ENCODE data around the gene OPN5. TPM values are rescaled to one million over a fixed set of nuclear protein-coding genes. Genes with fewer than 3 reads are reported as not detected.

The OPN5 gene
- total RNA-seq, 1 experiment from 2014 or later = not detected

DNA sequence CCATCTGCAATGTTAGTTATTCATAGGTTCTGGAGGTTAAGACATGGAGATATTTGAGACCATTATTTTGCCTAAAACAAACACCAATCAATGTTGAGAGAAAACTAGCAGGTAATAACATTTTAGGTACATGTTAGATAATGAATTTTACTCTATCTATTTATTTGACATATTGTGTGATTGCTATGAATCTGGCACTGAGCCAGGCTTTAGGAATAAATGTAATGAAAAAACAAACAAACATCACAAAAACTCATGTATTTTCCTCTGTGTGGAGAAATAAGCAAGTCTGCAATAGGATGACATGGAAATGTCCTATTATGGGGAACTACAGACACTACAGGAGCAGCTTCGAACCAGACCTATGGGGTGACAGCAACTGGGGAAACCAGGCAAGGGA, 57.8 kb downstream of the OPN5 start:
- Histone ChIP-seq H3K27ac (ENCODE audit: low read depth, low read length, poor library complexity, severe bottlenecking) (no peak overlapping the region), H3K4me1 (ENCODE audit: insufficient read depth, low read length, poor library complexity, severe bottlenecking) (no peaks in the 10 kb centered on the region), H3K9me3 (ENCODE audit: low read depth, low read length, poor library complexity, severe bottlenecking) (no peaks in the 10 kb centered on the region), H3K27me3 (replicated peaks; ENCODE audit: insufficient read depth, low read depth, low read length, poor library complexity) (peaks cover 25% of the 10 kb centered on the region), H3K4me3 (ENCODE audit: low read depth, low read length, poor library complexity, severe bottlenecking) (no peak overlapping the region), H3K36me3 (ENCODE audit: insufficient read depth, low read length, poor library complexity, severe bottlenecking) (no peaks in the 10 kb centered on the region)
- no TSS peak for BruUV-seq (replicated peaks)
- no peak for DNase-seq (ENCODE audit: low spot score)
- ChIA-PET CTCF (no interaction called here), POLR2A (ENCODE audit: low non-redundant PET) (no interaction called here)
- intact Hi-C loops (cut with micrococcal nuclease; ENCODE audit: unreplicated experiment) = no loop called here
- no peak for TF ChIP-seq EZH2 (IDR thresholded peaks at IDR 0.05; ENCODE audit: borderline replicate concordance, low read depth, low read length, poor library complexity, severe bottlenecking)
- TF ChIP-seq, protein P1, sequence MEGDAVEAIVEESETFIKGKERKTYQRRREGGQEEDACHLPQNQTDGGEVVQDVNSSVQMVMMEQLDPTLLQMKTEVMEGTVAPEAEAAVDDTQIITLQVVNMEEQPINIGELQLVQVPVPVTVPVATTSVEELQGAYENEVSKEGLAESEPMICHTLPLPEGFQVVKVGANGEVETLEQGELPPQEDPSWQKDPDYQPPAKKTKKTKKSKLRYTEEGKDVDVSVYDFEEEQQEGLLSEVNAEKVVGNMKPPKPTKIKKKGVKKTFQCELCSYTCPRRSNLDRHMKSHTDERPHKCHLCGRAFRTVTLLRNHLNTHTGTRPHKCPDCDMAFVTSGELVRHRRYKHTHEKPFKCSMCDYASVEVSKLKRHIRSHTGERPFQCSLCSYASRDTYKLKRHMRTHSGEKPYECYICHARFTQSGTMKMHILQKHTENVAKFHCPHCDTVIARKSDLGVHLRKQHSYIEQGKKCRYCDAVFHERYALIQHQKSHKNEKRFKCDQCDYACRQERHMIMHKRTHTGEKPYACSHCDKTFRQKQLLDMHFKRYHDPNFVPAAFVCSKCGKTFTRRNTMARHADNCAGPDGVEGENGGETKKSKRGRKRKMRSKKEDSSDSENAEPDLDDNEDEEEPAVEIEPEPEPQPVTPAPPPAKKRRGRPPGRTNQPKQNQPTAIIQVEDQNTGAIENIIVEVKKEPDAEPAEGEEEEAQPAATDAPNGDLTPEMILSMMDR (conservative IDR thresholded peaks at IDR 0.05; ENCODE audit: low read depth, low read length) = no peak

DNA sequence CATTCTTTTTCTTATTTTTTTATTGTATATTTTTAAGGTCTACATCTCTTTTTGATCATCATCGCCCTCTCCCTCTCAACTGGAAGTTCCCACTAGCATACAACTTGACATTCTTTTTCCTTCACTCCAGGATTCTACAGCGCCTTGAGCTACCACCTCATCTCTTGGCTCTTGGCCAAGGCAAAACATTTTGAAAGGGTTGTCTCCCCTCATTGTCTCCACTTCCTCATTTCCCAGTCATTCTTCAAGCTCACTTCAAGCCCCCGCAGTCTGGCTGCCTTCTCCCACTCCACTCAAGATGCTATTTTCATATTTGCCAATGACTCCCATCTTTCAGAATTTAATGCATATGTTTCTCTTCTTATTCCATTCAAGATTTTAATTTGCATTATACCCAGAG, 63.0 kb downstream of the OPN5 start:
- intact Hi-C loops (cut with micrococcal nuclease; ENCODE audit: unreplicated experiment) = no loop called here
- ChIA-PET POLR2A (ENCODE audit: low non-redundant PET) (no interaction called here), CTCF (no interaction called here)
- TF ChIP-seq, protein P1 (conservative IDR thresholded peaks at IDR 0.05; ENCODE audit: low read depth, low read length) = no peak
- TF ChIP-seq EZH2 (IDR thresholded peaks at IDR 0.05; ENCODE audit: borderline replicate concordance, low read depth, low read length, poor library complexity, severe bottlenecking) = no peak
- Histone ChIP-seq H3K4me3 (ENCODE audit: low read depth, low read length, poor library complexity, severe bottlenecking) (no peak overlapping the region), H3K27me3 (replicated peaks; ENCODE audit: insufficient read depth, low read depth, low read length, poor library complexity) (peaks cover 29% of the 10 kb centered on the region), H3K36me3 (ENCODE audit: insufficient read depth, low read length, poor library complexity, severe bottlenecking) (no peaks in the 10 kb centered on the region), H3K9me3 (ENCODE audit: low read depth, low read length, poor library complexity, severe bottlenecking) (no peaks in the 10 kb centered on the region), H3K4me1 (ENCODE audit: insufficient read depth, low read length, poor library complexity, severe bottlenecking) (no peaks in the 10 kb centered on the region), H3K27ac (ENCODE audit: low read depth, low read length, poor library complexity, severe bottlenecking) (no peak overlapping the region)
- peak; percentile 6 for DNase-seq (ENCODE audit: low spot score)
- BruUV-seq (replicated peaks) = no TSS peak

DNA sequence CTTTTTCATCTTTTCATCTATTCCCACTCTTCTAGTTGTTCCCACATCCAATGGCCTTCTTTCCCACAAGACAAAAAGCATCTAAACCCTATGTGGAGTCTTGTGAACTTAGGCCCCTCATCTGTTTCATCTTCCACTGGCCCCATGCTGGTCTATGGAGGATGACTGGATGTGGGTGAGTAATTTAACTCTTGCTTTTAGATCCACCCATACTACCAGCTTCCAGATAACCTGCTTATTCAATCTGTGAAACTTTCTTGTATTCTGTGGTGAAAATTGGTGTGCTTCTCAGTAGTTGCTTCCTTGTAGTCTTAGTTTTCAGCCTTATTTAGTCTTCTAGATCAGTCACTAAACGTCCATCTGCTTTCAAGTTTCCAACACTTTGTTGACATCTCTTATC, 64.9 kb downstream of the OPN5 start:
- Histone ChIP-seq H3K9me3 (ENCODE audit: low read depth, low read length, poor library complexity, severe bottlenecking) (no peaks in the 10 kb centered on the region), H3K36me3 (ENCODE audit: insufficient read depth, low read length, poor library complexity, severe bottlenecking) (no peaks in the 10 kb centered on the region), H3K27me3 (replicated peaks; ENCODE audit: insufficient read depth, low read depth, low read length, poor library complexity) (peaks cover 15% of the 10 kb centered on the region), H3K4me3 (ENCODE audit: low read depth, low read length, poor library complexity, severe bottlenecking) (no peak overlapping the region), H3K4me1 (ENCODE audit: insufficient read depth, low read length, poor library complexity, severe bottlenecking) (no peaks in the 10 kb centered on the region), H3K27ac (ENCODE audit: low read depth, low read length, poor library complexity, severe bottlenecking) (no peak overlapping the region)
- TF ChIP-seq, protein P1 (conservative IDR thresholded peaks at IDR 0.05; ENCODE audit: low read depth, low read length) = no peak
- no peak for TF ChIP-seq EZH2 (IDR thresholded peaks at IDR 0.05; ENCODE audit: borderline replicate concordance, low read depth, low read length, poor library complexity, severe bottlenecking)
- POLR2A ChIA-PET (ENCODE audit: low non-redundant PET) = no interaction called here
- no peak for DNase-seq (ENCODE audit: low spot score)
- CTCF ChIA-PET = no interaction called here
- no TSS peak for BruUV-seq (replicated peaks)
- intact Hi-C loops (cut with micrococcal nuclease; ENCODE audit: unreplicated experiment) = no loop called here

Data from A673 (cell line).